Measurements from ENCODE around the gene TRIM49D1.
"Not testable (repeated sequence)": the region's sequence is repeated elsewhere in the genome, so short reads cannot be mapped to it uniquely, and the experiment has no call there.

- not testable (repeated sequence) for TF ChIP-seq CTCF (IDR thresholded peaks at IDR 0.05; ENCODE audit: low read depth, low read length); EZH2phosphoT487 (IDR thresholded peaks at IDR 0.05; ENCODE audit: low read depth)
Measured at GRCh38 chr11:89865223-89865622, 56.8 kb downstream of the TRIM49D1 start.
